Lower leg skin (tissue), 4 donors: ENCODE measurements around the gene NPAS3. TPM values are rescaled to one million over a fixed set of nuclear protein-coding genes. Genes with fewer than 3 reads are reported as not detected.

Source experiments
- DNase-seq, 2 donors: peaks; one replicate each; pipeline ENCODE4 v3.0.0-alpha.2; 2019; ENCODE audit warnings: low spot score in 2 of 2
- H3K4me3 ChIP-seq: fragments of 200-600 bp; sonication (generic); 2 replicates; pipeline ENCODE4 v1.5.1; 2017; ENCODE audit warnings: mild to moderate bottlenecking, low read depth; ENCODE audit not compliant: poor library complexity, severe bottlenecking
- POLR2A ChIP-seq, 2 donors: fragments of 450-650 bp; IDR thresholded peaks; one replicate each; pipeline ENCODE4 v1.6.1; 2016 to 2017; ENCODE audit warnings: antibody characterized with exemption in 2 of 2, mild to moderate bottlenecking in 1 of 2, moderate library complexity in 1 of 2
- WGBS, 2 donors: methylation state at CpG; one replicate each; pipeline ENCODE4 v1.1.5; 2018; 5-methylcytosine and 5-hydroxymethylcytosine counted together
- intact Hi-C: fragments of 100-400 bp; cut with DNase I; formaldehyde crosslinking; loops from one replicate; pipeline ENCODE4 v1.15.0; 2023; ENCODE audit warnings: low total_unique reads
- total RNA-seq, 4 donors: library from RNA; depleted of rRNA; stranded (reverse); fragments of >200 nt; gene quantifications; one replicate each; pipeline ENCODE4 v1.1.0, GENCODE V29; 2016
- TF ChIP-seq, protein P1 (sequence below), 3 donors: fragments of 450-650 bp; IDR thresholded peaks; one replicate each; pipeline ENCODE4 v1.5.1; 2016; ENCODE audit warnings: antibody characterized with exemption in 3 of 3, mild to moderate bottlenecking in 3 of 3, moderate library complexity in 2 of 3

The NPAS3 gene
- total RNA-seq, 4 donors from 2014 or later = 0.25 to 0.29 TPM; not detected in 2

GRCh38 chr14:33420051-33420627 lies 481.5 kb downstream of the NPAS3 start:
- TF ChIP-seq, protein P1, sequence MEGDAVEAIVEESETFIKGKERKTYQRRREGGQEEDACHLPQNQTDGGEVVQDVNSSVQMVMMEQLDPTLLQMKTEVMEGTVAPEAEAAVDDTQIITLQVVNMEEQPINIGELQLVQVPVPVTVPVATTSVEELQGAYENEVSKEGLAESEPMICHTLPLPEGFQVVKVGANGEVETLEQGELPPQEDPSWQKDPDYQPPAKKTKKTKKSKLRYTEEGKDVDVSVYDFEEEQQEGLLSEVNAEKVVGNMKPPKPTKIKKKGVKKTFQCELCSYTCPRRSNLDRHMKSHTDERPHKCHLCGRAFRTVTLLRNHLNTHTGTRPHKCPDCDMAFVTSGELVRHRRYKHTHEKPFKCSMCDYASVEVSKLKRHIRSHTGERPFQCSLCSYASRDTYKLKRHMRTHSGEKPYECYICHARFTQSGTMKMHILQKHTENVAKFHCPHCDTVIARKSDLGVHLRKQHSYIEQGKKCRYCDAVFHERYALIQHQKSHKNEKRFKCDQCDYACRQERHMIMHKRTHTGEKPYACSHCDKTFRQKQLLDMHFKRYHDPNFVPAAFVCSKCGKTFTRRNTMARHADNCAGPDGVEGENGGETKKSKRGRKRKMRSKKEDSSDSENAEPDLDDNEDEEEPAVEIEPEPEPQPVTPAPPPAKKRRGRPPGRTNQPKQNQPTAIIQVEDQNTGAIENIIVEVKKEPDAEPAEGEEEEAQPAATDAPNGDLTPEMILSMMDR (IDR thresholded peaks at IDR 0.05) = no peak
- TF ChIP-seq POLR2A (IDR thresholded peaks at IDR 0.05) = no peak
- H3K4me3 ChIP-seq = no peak overlapping the region
- 89 to 95% methylated on average over 1 of the region's 1 CpG for WGBS, 2 donors
- DNase-seq = no peak
- intact Hi-C loops = no loop called here

DNA sequence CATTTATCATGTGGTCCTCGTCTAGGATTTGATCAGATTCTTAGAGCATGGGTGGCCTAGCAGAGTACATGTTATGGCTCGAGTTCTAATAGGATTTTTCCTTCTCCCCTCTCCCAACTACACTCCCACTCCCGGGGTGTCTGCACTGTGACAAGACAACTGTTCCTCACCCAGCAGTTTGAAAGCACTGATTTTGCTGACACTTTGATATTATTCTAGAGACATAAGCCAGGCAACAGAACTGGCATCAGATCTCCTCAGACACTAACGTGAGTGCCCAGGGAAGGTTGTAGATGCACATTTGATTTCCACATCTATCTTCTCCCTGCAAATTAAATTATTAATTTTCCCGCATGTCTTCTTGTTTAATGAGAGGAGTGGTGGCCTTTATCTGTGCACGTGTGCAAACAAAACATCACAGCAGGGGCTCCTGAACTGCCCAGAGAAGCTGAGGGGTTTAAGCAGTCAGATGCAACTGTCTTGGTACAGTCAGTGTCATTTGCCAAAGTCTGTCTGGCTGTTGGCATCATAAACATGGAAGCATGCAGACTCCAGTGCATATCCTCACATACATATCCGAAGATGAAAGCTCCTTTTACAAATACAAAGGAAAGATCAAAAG lies 491.8 kb downstream of the NPAS3 start:
- no peak overlapping the region for H3K4me3 ChIP-seq
- no peak for DNase-seq
- WGBS, 2 donors = 78 to 80% methylated on average over 7 of the region's 7 CpGs
- TF ChIP-seq POLR2A (IDR thresholded peaks at IDR 0.05) = no peak
- TF ChIP-seq, protein P1 (IDR thresholded peaks at IDR 0.05) = no peak
- intact Hi-C loops = no loop called here

DNA sequence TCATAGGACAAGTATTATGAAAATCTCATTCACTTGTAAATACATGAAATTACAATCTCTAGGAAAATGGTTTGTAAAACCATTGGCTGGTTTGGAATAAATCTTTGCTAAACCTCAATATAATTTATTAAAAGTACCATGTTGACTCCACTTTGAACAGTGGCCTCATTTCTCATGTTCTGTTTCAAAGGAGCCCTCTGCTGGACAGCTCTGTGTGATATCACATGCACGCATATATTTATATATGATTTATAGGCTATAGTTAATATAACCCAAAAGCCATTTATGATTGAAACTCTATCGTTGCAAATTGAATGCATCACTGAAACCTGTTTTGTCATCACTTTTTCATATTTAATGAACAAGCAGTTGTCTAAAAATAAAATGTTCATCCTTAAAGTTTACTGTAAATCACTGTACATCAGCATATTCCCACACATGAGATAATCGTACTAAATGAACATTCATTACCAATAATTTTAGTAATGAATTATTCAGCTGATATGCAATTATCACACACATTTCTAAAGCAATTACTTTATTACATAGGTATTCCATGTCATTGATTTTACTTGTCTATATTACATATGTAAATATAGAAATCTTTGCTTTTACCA lies 493.8 kb downstream of the NPAS3 start:
- H3K4me3 ChIP-seq = no peak overlapping the region
- intact Hi-C loops = no loop called here
- no peak for DNase-seq
- TF ChIP-seq POLR2A (IDR thresholded peaks at IDR 0.05) = no peak
- TF ChIP-seq, protein P1 (IDR thresholded peaks at IDR 0.05) = no peak
- 37% methylated on average over 3 of the region's 3 CpGs for WGBS, 2 donors

GRCh38 chr14:33433396-33433795 lies 494.7 kb downstream of the NPAS3 start:
- TF ChIP-seq, protein P1 (IDR thresholded peaks at IDR 0.05) = no peak
- TF ChIP-seq POLR2A (IDR thresholded peaks at IDR 0.05) = no peak
- intact Hi-C loops = no loop called here
- WGBS, 2 donors = 100% methylated on average over 1 of the region's 1 CpG
- H3K4me3 ChIP-seq = no peak overlapping the region
- DNase-seq = no peak

- H3K4me3 ChIP-seq = no peak overlapping the region
- no peak for DNase-seq
- no peak for TF ChIP-seq POLR2A (IDR thresholded peaks at IDR 0.05)
- TF ChIP-seq, protein P1 (IDR thresholded peaks at IDR 0.05) = no peak
- intact Hi-C loops = no loop called here
- 87 to 88% methylated on average over 8 of the region's 8 CpGs for WGBS, 2 donors
Observed at GRCh38 chr14:33435911-33436689, 497.4 kb downstream of the NPAS3 start.
